ENCODE data around the gene CCDC40. TPM values are rescaled to one million over a fixed set of nuclear protein-coding genes. Genes with fewer than 3 reads are reported as not detected.

The CCDC40 gene
- total and polyA plus RNA-seq, 10 of the 15 experiments (the other 5 are each of a cell fraction or from before 2014, with no cell fraction given) = 0.06 to 0.10 TPM; not detected in 8

- H2AFZ ChIP-seq (ENCODE audit: control insufficient read depth, low read depth, low read length) = no peak overlapping the region
- peaks cover 1 to 3% of the 10 kb centered on the region in 2 experiments; a peak in 2 of 4 replicates for H3K27me3 ChIP-seq (replicated peaks in 1 of 2; ENCODE audit: control insufficient read depth in 2 of 2, insufficient read depth in 2 of 2, low read length in 1 of 2)
- no peak overlapping the region for H3K9ac ChIP-seq (ENCODE audit: control insufficient read depth, insufficient read depth, low read length)
- no peak overlapping the region for H3K4me3 ChIP-seq
- FAIRE-seq (no peak), ATAC-seq (peak; percentile 95), DNase-seq (ENCODE audit: low read depth, low spot score) (no peak)
- in situ Hi-C loops (cut with MboI) (no loop called here), intact Hi-C loops (cut with micrococcal nuclease; ENCODE audit: unreplicated experiment) (no loop called here)
- ChIA-PET SMC1A (ENCODE audit: uncharacterized antibody, unreplicated experiment) (no interaction called here), RAD21 (ENCODE audit: unreplicated experiment) (interaction anchor here (0.6 kb wide), 1 partner anchor 9 kb away, joined by 3 read pairs; no protein-coding TSS in a partner anchor), CTCF (no interaction called here), POLR2A (no interaction called here)
- WGBS (ENCODE audit: insufficient coverage, insufficient replicate concordance, low lambda C conversion rate, missing lambda C conversion rate) = 41% methylated on average over 18 of the region's 30 CpGs
- no peaks in the 10 kb centered on the region for H3K4me1 ChIP-seq (ENCODE audit: control insufficient read depth, insufficient read depth, low read length)
- H3K36me3 ChIP-seq (ENCODE audit: control insufficient read depth in 2 of 2, insufficient read depth in 2 of 2, low read length in 1 of 2) = no peaks in the 10 kb centered on the region
- peak overlapping the region; percentile 38; the same call in 1 of the 2 replicates for H3K4me2 ChIP-seq (ENCODE audit: control insufficient read depth, insufficient read depth)
- TF ChIP-seq CTCF (IDR thresholded peaks at IDR 0.05 in 2 of 3, conservative IDR thresholded peaks at IDR 0.05 in 1 of 3; ENCODE audit: control insufficient read depth in 2 of 3, extremely low read depth in 1 of 3, insufficient read depth in 1 of 3, low read depth in 3 of 3, low read length in 3 of 3) (peak; percentile 20 to 66 (median 62); a peak in 4 of 6 replicates), YY1 (IDR thresholded peaks at IDR 0.05; ENCODE audit: low read depth, low read length) (0 out of 2 replicates have a peak, but pooled peaks have one; percentile 38), BCL11A (IDR thresholded peaks at IDR 0.05; ENCODE audit: low read depth, low read length) (no peak), RAD21 (IDR thresholded peaks at IDR 0.05; ENCODE audit: insufficient read depth, low read depth, low read length) (peak; percentile 44), SMC3 (IDR thresholded peaks at IDR 0.05; ENCODE audit: borderline replicate concordance, low read length) (peak; percentile 49; the same call in 1 of the 2 replicates), TCF7 (IDR thresholded peaks at IDR 0.05; ENCODE audit: borderline replicate concordance) (no peak)
- H3K79me2 ChIP-seq (ENCODE audit: control insufficient read depth, insufficient read depth, low read length) = no peaks in the 10 kb centered on the region
- no peak overlapping the region for H3K27ac ChIP-seq (ENCODE audit: control insufficient read depth, insufficient read depth)
- no peaks in the 10 kb centered on the region for H3K9me3 ChIP-seq (replicated peaks; ENCODE audit: control insufficient read depth, insufficient read depth, low read length)
- BruUV-seq (replicated peaks) = no TSS peak
- H4K20me1 ChIP-seq (ENCODE audit: control insufficient read depth, insufficient read depth) = no peaks in the 10 kb centered on the region
These were observed 45.1 kb upstream of the CCDC40 start for GRCh38 chr17:79991140-79991923.
